Gastroesophageal sphincter (tissue), 4 donors: ENCODE measurements around the gene TNKS2. TPM values are rescaled to one million over a fixed set of nuclear protein-coding genes. Genes with fewer than 3 reads are reported as not detected.
A peak's percentile ranks its signal among the peaks of the same experiment; 100 is the strongest.
"Not testable (repeated sequence)": the region's sequence is repeated elsewhere in the genome, so short reads cannot be mapped to it uniquely, and the experiment has no call there.

Experiments
- ATAC-seq: fragments of 150-250 bp; one replicate; pipeline ENCODE4 v1.9.1; 2016; ENCODE audit warnings: mild to moderate bottlenecking, moderate library complexity
- H3K27ac ChIP-seq, 4 donors: fragments of 200-600 bp; sonication (generic) in 3 of 4; 1 replicate in 3 of 4; 2 replicates in 1 of 4; pipeline ENCODE4 v1.5.1; 2016 to 2019
- H3K27me3 ChIP-seq: fragments of 200-600 bp; sonication (generic); one replicate; pipeline ENCODE4 v1.5.1; 2019
- H3K36me3 ChIP-seq, 2 donors: fragments of 200-600 bp; sonication (generic); one replicate each; pipeline ENCODE4 v1.5.1; 2019; ENCODE audit warnings: control low read depth in 1 of 2
- H3K4me1 ChIP-seq, 3 donors: fragments of 200-600 bp; sonication (generic); 1 replicate in 2 of 3; 2 replicates in 1 of 3; pipeline ENCODE4 v1.5.1; 2016 to 2019; ENCODE audit warnings: control low read depth in 2 of 3
- H3K4me3 ChIP-seq, 2 donors: fragments of 200-600 bp; sonication (generic); one replicate each; pipeline ENCODE4 v1.5.1; 2019; ENCODE audit warnings: mild to moderate bottlenecking in 1 of 2, moderate library complexity in 1 of 2
- H3K9me3 ChIP-seq, 3 donors: fragments of 200-600 bp; sonication (generic); one replicate each; pipeline ENCODE4 v1.5.1; 2017 to 2019; ENCODE audit warnings: control low read depth in 2 of 3
- CTCF ChIP-seq, 4 experiments: fragments of 200-600 bp in 2 of 4; fragments of 450-650 bp in 2 of 4; sonication (generic) in 1 of 4; IDR thresholded peaks; one replicate each; pipeline ENCODE4 v1.5.1; 2017 to 2019; ENCODE audit warnings: antibody characterized with exemption in 4 of 4, mild to moderate bottlenecking in 2 of 4, moderate library complexity in 2 of 4
- EP300 ChIP-seq: sonication (generic); formaldehyde crosslinking; IDR thresholded peaks from one replicate; pipeline ENCODE4 v1.6.1; 2017; ENCODE audit warnings: antibody characterized with exemption, mild to moderate bottlenecking
- POLR2A ChIP-seq, 2 donors: fragments of 450-650 bp; IDR thresholded peaks; one replicate each; pipeline ENCODE4 v1.6.1; 2017; ENCODE audit warnings: antibody characterized with exemption in 2 of 2, mild to moderate bottlenecking in 2 of 2, moderate library complexity in 1 of 2
- POLR2AphosphoS5 ChIP-seq: sonication (generic); formaldehyde crosslinking; IDR thresholded peaks from one replicate; pipeline ENCODE4 v1.6.1; 2017; ENCODE audit warnings: antibody characterized with exemption
- WGBS, 2 donors: methylation state at CpG; one replicate each; pipeline ENCODE4 v1.1.5; 2018; ENCODE audit warnings: low coverage in 1 of 2; 5-methylcytosine and 5-hydroxymethylcytosine counted together
- total RNA-seq, 4 donors: library from RNA; depleted of rRNA; stranded (reverse); fragments of >200 nt; gene quantifications; one replicate each; pipeline ENCODE4 v1.1.0, GENCODE V29; 2016

The TNKS2 gene
- 10 to 100 TPM; 40.6 to 49.7 (median 45.6) TPM for total RNA-seq

GRCh38 chr10:91797874-91798648, at the start of gene TNKS2:
Gene TNKS2, plus strand, starts transcription at chr10:91798426. Its CDS starts 265 bp downstream, at chr10:91798691.
- peaks cover 0 to 3% of the 10 kb centered on the region in 2 donors for H3K36me3 ChIP-seq
- WGBS, 2 donors: 0% methylated on average over 5 to 7 of the region's 64 CpGs
- H3K4me3 ChIP-seq: peak within 1 kb of the TSS; percentile 95 to 97
- ATAC-seq: peak; percentile 96
- H3K27me3 ChIP-seq: no peaks in the 10 kb centered on the region
- no peaks in the 10 kb centered on the region for H3K9me3 ChIP-seq
- TF ChIP-seq EP300: no peak
- TF ChIP-seq POLR2A (IDR thresholded peaks at IDR 0.05): peak; percentile 93 to 94
- TF ChIP-seq POLR2AphosphoS5: peak; percentile 90
- peak in 2 of 4 experiments; percentile 16 to 23 for TF ChIP-seq CTCF (IDR thresholded peaks at IDR 0.05)
- H3K4me1 ChIP-seq: peaks cover 0 to 58% (median 11%) of the 10 kb centered on the region in 3 donors
- H3K27ac ChIP-seq: peak within 1 kb of the TSS; percentile 97 to 98 (median 98)

- H3K27ac ChIP-seq, H3K4me1 ChIP-seq, H3K4me3 ChIP-seq, ATAC-seq, H3K27me3 ChIP-seq, H3K36me3 ChIP-seq: not testable (repeated sequence)
- peaks cover 0 to 23% (median 0%) of the 10 kb centered on the region in 3 donors for H3K9me3 ChIP-seq
- WGBS, 2 donors: 81 to 87% methylated on average over 3 of the region's 20 CpGs
Observed at GRCh38 chr10:91749592-91749991, 48.6 kb upstream of the TNKS2 start.

- H3K27me3 ChIP-seq: no peaks in the 10 kb centered on the region
- no peaks in the 10 kb centered on the region for H3K4me1 ChIP-seq
- 64 to 80% methylated on average over 2 of the region's 2 CpGs for WGBS, 2 donors
- TF ChIP-seq CTCF (IDR thresholded peaks at IDR 0.05) (no peak), POLR2AphosphoS5 (no peak), EP300 (no peak), POLR2A (IDR thresholded peaks at IDR 0.05) (no peak)
- H3K9me3 ChIP-seq: no peaks in the 10 kb centered on the region
- H3K27ac ChIP-seq: no peak overlapping the region
- ATAC-seq: no peak
- H3K4me3 ChIP-seq: no peak overlapping the region
- no peaks in the 10 kb centered on the region for H3K36me3 ChIP-seq
Observed at GRCh38 chr10:91756286-91756685, 41.9 kb upstream of the TNKS2 start.

GRCh38 chr10:91758303-91759146, 39.7 kb upstream of the TNKS2 start:
- Histone ChIP-seq H3K36me3 (no peaks in the 10 kb centered on the region), H3K4me3 (no peak overlapping the region), H3K27ac (no peak overlapping the region), H3K9me3 (no peaks in the 10 kb centered on the region), H3K4me1 (no peaks in the 10 kb centered on the region), H3K27me3 (no peaks in the 10 kb centered on the region)
- 48 to 55% methylated on average over 3 of the region's 3 CpGs for WGBS, 2 donors
- TF ChIP-seq CTCF (IDR thresholded peaks at IDR 0.05) (peak in 3 of 4 experiments; percentile 42 to 53 (median 51)), EP300 (no peak), POLR2A (IDR thresholded peaks at IDR 0.05) (no peak), POLR2AphosphoS5 (no peak)
- ATAC-seq: no peak

- Histone ChIP-seq H3K9me3 (no peaks in the 10 kb centered on the region), H3K36me3 (no peaks in the 10 kb centered on the region), H3K27ac (no peak overlapping the region), H3K4me3 (no peak overlapping the region), H3K4me1 (no peaks in the 10 kb centered on the region), H3K27me3 (no peaks in the 10 kb centered on the region)
- TF ChIP-seq CTCF (IDR thresholded peaks at IDR 0.05) (no peak), POLR2A (IDR thresholded peaks at IDR 0.05) (no peak), POLR2AphosphoS5 (no peak), EP300 (no peak)
- ATAC-seq: no peak
- 73 to 76% methylated on average over 4 to 5 of the region's 5 CpGs for WGBS, 2 donors
Observed at GRCh38 chr10:91759581-91759986, 38.6 kb upstream of the TNKS2 start.
